ENCODE results near the gene VEGFA. TPM values are rescaled to one million over a fixed set of nuclear protein-coding genes. Genes with fewer than 3 reads are reported as not detected.

Gene VEGFA
- total RNA-seq, 1 experiment from 2014 or later, result 407 TPM

GRCh38 chr6:43733471-43734293 is 36.3 kb upstream of the VEGFA start:
- Mint-ChIP-seq H3K4me3 (ENCODE audit: low read depth, unreplicated experiment) (no peak overlapping the region), H3K4me1 (ENCODE audit: low read depth, unreplicated experiment) (peaks cover 31% of the 10 kb centered on the region), H3K27me3 (ENCODE audit: unreplicated experiment) (no peaks in the 10 kb centered on the region), H3K9me3 (ENCODE audit: low read depth, unreplicated experiment) (peaks cover 12% of the 10 kb centered on the region), H3K36me3 (ENCODE audit: insufficient read depth, unreplicated experiment) (peaks cover 9% of the 10 kb centered on the region), H3K27ac (ENCODE audit: unreplicated experiment) (no peak overlapping the region)
- BruUV-seq (replicated peaks), result no TSS peak
- DNase-seq, result no peak
- CTCF ChIA-PET, result interaction anchor here (1.0 kb wide), 1 partner anchor 9 kb away, joined by 3 read pairs; no protein-coding TSS in a partner anchor
- no peak for TF ChIP-seq CTCF (IDR thresholded peaks at IDR 0.05; ENCODE audit: unreplicated experiment)
- intact Hi-C loops (cut with micrococcal nuclease; ENCODE audit: unreplicated experiment), result no loop called here

- CTCF ChIA-PET, result interaction anchor here (1.0 kb wide), 1 partner anchor 9 kb away, joined by 3 read pairs; no protein-coding TSS in a partner anchor
- H3K27ac Mint-ChIP-seq (ENCODE audit: unreplicated experiment), result no peak overlapping the region
- peaks cover 9% of the 10 kb centered on the region for H3K36me3 Mint-ChIP-seq (ENCODE audit: insufficient read depth, unreplicated experiment)
- no peak for DNase-seq
- no peaks in the 10 kb centered on the region for H3K27me3 Mint-ChIP-seq (ENCODE audit: unreplicated experiment)
- H3K9me3 Mint-ChIP-seq (ENCODE audit: low read depth, unreplicated experiment), result peaks cover 12% of the 10 kb centered on the region
- no peak for TF ChIP-seq CTCF (IDR thresholded peaks at IDR 0.05; ENCODE audit: unreplicated experiment)
- BruUV-seq (replicated peaks), result no TSS peak
- no peak overlapping the region for H3K4me3 Mint-ChIP-seq (ENCODE audit: low read depth, unreplicated experiment)
- intact Hi-C loops (cut with micrococcal nuclease; ENCODE audit: unreplicated experiment), result no loop called here
- peaks cover 27% of the 10 kb centered on the region for H3K4me1 Mint-ChIP-seq (ENCODE audit: low read depth, unreplicated experiment)
Observed at GRCh38 chr6:43734294-43734665, 35.7 kb upstream of the VEGFA start.

DNA sequence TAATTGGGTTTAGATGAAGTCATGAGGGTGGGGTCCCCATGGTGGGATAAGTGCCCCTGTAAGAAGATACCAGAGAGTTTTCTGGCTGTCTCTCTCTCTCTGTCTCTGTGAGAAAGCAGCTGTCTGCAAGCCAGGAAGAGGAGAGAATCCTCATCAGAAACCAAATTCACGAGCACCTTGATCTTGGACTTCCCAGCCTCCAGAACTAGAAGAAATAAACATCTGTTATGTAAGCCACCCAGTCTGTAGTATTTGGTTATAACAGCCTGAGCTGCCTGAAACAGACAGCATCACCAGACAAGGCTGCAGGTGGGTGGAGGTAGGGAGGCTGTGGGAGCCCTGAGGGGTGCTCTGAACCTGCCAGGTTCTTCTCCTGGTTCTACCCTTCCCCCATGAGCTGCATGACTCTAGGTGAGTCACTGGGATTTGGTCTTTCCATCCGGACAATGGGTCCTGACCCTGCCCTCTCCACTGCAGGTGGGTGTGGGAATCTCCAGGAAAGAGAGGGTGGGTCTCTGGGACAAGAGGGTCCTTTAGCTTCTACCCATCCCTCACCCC is 34.3 kb upstream of the VEGFA start:
- no peak for DNase-seq
- Mint-ChIP-seq H3K27ac (ENCODE audit: unreplicated experiment) (no peak overlapping the region), H3K9me3 (ENCODE audit: low read depth, unreplicated experiment) (peaks cover 10% of the 10 kb centered on the region), H3K36me3 (ENCODE audit: insufficient read depth, unreplicated experiment) (peaks cover 9% of the 10 kb centered on the region), H3K4me1 (ENCODE audit: low read depth, unreplicated experiment) (peaks cover 29% of the 10 kb centered on the region), H3K4me3 (ENCODE audit: low read depth, unreplicated experiment) (no peak overlapping the region), H3K27me3 (ENCODE audit: unreplicated experiment) (no peaks in the 10 kb centered on the region)
- BruUV-seq (replicated peaks), result no TSS peak
- no peak for TF ChIP-seq CTCF (IDR thresholded peaks at IDR 0.05; ENCODE audit: unreplicated experiment)
- CTCF ChIA-PET, result interaction anchor here (0.6 kb wide), 1 partner anchor 627 kb away, joined by 3 read pairs; no protein-coding TSS in a partner anchor
- intact Hi-C loops (cut with micrococcal nuclease; ENCODE audit: unreplicated experiment), result no loop called here

DNA sequence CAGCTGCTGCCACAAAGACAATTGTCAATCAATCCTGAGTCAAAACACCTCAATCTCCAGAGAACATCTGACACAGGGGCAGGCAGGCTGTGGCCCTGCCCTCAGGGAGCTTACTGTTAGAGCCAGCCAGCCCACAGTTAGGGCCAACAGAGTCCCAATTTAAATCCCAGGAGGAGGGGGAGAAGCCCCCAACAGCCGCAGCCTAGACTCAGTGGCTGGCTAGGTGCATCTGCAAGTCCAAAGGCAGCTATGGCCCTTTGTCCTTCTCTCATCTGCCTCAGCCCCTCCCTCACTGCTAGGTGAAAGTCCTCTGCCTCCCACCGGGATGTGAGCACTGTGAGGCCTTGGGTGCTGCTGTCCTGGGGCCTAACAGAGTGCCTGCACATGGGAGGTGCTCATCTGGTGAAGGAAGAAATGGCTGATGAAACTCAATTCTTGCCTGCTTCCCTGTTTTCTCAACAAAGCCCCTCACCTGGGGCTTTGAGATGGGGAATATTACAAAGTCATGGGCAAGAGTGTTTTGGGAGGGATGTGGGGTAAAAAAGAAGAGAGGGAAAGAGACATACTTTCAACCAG is 33.7 kb upstream of the VEGFA start:
- H3K36me3 Mint-ChIP-seq (ENCODE audit: insufficient read depth, unreplicated experiment), result peaks cover 9% of the 10 kb centered on the region
- intact Hi-C loops (cut with micrococcal nuclease; ENCODE audit: unreplicated experiment), result no loop called here
- H3K27me3 Mint-ChIP-seq (ENCODE audit: unreplicated experiment), result no peaks in the 10 kb centered on the region
- H3K27ac Mint-ChIP-seq (ENCODE audit: unreplicated experiment), result no peak overlapping the region
- no peak overlapping the region for H3K4me3 Mint-ChIP-seq (ENCODE audit: low read depth, unreplicated experiment)
- H3K4me1 Mint-ChIP-seq (ENCODE audit: low read depth, unreplicated experiment), result peaks cover 35% of the 10 kb centered on the region
- CTCF ChIA-PET, result interaction anchor here (0.6 kb wide), 1 partner anchor 626 kb away, joined by 3 read pairs; no protein-coding TSS in a partner anchor
- no peak for TF ChIP-seq CTCF (IDR thresholded peaks at IDR 0.05; ENCODE audit: unreplicated experiment)
- no TSS peak for BruUV-seq (replicated peaks)
- peaks cover 6% of the 10 kb centered on the region for H3K9me3 Mint-ChIP-seq (ENCODE audit: low read depth, unreplicated experiment)
- no peak for DNase-seq
